C4-2B (cell line): ENCODE results near the gene OR52M1.

Experiments
- ZFX ChIP-seq: fragments of 450-650 bp; IDR thresholded peaks from 2 replicates; pipeline ENCODE4 v1.6.1; 2017
- TF ChIP-seq, protein P1 (sequence below): fragments of 450-650 bp; conservative IDR thresholded peaks from 2 replicates; pipeline ENCODE4 v1.5.1; 2017; ENCODE audit warnings: mild to moderate bottlenecking

DNA sequence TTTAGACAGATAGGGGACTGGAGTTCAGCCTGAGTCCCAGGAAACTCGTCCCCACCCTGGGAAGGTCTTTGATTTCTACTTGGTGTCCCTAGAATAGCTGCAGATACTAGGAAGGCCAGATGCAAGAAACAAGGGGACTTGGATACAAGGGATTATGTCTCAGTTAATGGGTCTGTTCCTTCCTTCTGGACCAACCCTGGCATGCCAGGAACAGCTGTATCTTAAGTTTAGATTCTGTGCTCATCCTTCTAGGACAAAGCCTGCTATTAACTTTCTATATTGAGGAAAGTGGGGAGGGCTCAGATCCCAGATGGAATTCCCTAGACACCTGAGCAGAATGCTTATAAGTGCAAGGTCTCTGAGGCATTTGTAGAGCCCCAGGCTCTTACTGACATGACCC, 3.9 kb upstream of the OR52M1 start:
- TF ChIP-seq, protein P1, sequence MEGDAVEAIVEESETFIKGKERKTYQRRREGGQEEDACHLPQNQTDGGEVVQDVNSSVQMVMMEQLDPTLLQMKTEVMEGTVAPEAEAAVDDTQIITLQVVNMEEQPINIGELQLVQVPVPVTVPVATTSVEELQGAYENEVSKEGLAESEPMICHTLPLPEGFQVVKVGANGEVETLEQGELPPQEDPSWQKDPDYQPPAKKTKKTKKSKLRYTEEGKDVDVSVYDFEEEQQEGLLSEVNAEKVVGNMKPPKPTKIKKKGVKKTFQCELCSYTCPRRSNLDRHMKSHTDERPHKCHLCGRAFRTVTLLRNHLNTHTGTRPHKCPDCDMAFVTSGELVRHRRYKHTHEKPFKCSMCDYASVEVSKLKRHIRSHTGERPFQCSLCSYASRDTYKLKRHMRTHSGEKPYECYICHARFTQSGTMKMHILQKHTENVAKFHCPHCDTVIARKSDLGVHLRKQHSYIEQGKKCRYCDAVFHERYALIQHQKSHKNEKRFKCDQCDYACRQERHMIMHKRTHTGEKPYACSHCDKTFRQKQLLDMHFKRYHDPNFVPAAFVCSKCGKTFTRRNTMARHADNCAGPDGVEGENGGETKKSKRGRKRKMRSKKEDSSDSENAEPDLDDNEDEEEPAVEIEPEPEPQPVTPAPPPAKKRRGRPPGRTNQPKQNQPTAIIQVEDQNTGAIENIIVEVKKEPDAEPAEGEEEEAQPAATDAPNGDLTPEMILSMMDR: no peak
- no peak for TF ChIP-seq ZFX
